Measurements from ENCODE around the gene KRTAP13-2. TPM values are rescaled to one million over a fixed set of nuclear protein-coding genes. Genes with fewer than 3 reads are reported as not detected.
A peak's percentile ranks its signal among the peaks of the same experiment; 100 is the strongest.

The KRTAP13-2 gene
- total RNA-seq, 2 donors from 2014 or later: not detected

- H3K9me3 ChIP-seq: no peaks in the 10 kb centered on the region
- no peak overlapping the region for H3K4me3 ChIP-seq
- 39 to 43% methylated on average over 3 of the region's 3 CpGs for WGBS, 2 donors
- no peaks in the 10 kb centered on the region for H3K4me1 ChIP-seq
- intact Hi-C loops (cut with DNase I): no loop called here
- TF ChIP-seq, protein P1, sequence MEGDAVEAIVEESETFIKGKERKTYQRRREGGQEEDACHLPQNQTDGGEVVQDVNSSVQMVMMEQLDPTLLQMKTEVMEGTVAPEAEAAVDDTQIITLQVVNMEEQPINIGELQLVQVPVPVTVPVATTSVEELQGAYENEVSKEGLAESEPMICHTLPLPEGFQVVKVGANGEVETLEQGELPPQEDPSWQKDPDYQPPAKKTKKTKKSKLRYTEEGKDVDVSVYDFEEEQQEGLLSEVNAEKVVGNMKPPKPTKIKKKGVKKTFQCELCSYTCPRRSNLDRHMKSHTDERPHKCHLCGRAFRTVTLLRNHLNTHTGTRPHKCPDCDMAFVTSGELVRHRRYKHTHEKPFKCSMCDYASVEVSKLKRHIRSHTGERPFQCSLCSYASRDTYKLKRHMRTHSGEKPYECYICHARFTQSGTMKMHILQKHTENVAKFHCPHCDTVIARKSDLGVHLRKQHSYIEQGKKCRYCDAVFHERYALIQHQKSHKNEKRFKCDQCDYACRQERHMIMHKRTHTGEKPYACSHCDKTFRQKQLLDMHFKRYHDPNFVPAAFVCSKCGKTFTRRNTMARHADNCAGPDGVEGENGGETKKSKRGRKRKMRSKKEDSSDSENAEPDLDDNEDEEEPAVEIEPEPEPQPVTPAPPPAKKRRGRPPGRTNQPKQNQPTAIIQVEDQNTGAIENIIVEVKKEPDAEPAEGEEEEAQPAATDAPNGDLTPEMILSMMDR (IDR thresholded peaks at IDR 0.05): no peak
- no peak for TF ChIP-seq POLR2A (IDR thresholded peaks at IDR 0.05)
- H3K27me3 ChIP-seq: no peaks in the 10 kb centered on the region
- no peak overlapping the region for H3K27ac ChIP-seq
- DNase-seq (no peak), ATAC-seq (no peak)
- no peaks in the 10 kb centered on the region for H3K36me3 ChIP-seq (replicated peaks in 1 of 2; ENCODE audit: insufficient read depth in 1 of 2, low read depth in 2 of 2)
These were observed 22.5 kb downstream of the KRTAP13-2 start for GRCh38 chr21:30349572-30349971.

- no peak within 1 kb of the TSS for H3K4me3 ChIP-seq
- H3K9me3 ChIP-seq: no peaks in the 10 kb centered on the region
- H3K27me3 ChIP-seq: no peaks in the 10 kb centered on the region
- no peaks in the 10 kb centered on the region for H3K4me1 ChIP-seq
- ATAC-seq: no peak
- H3K27ac ChIP-seq: no peak within 1 kb of the TSS
- intact Hi-C loops (cut with DNase I): no loop called here
- DNase-seq: no peak
- WGBS, 2 donors: 68 to 75% methylated on average over 4 of the region's 4 CpGs
- no peaks in the 10 kb centered on the region for H3K36me3 ChIP-seq (replicated peaks in 1 of 2; ENCODE audit: insufficient read depth in 1 of 2, low read depth in 2 of 2)
- TF ChIP-seq, protein P1 (IDR thresholded peaks at IDR 0.05): no peak
- no peak for TF ChIP-seq POLR2A (IDR thresholded peaks at IDR 0.05)
These were observed 23.6 kb downstream of the KRTAP13-2 start, which contains the start of gene KRTAP23-1 for GRCh38 chr21:30348506-30348905. TSS of gene KRTAP23-1 (minus strand) at chr21:30348606. CDS start at chr21:30348606, 0 bp downstream.

- H3K36me3 ChIP-seq (replicated peaks in 1 of 2; ENCODE audit: insufficient read depth in 1 of 2, low read depth in 2 of 2): no peaks in the 10 kb centered on the region
- no peaks in the 10 kb centered on the region for H3K9me3 ChIP-seq
- DNase-seq (no peak), ATAC-seq (no peak)
- TF ChIP-seq, protein P1 (IDR thresholded peaks at IDR 0.05): no peak
- TF ChIP-seq POLR2A (IDR thresholded peaks at IDR 0.05): no peak
- intact Hi-C loops (cut with DNase I): no loop called here
- no peak overlapping the region for H3K27ac ChIP-seq
- WGBS, 2 donors: 56 to 66% methylated on average over 2 of the region's 2 CpGs
- no peaks in the 10 kb centered on the region for H3K4me1 ChIP-seq
- H3K4me3 ChIP-seq: no peak overlapping the region
- H3K27me3 ChIP-seq: no peaks in the 10 kb centered on the region
These were observed 27.1 kb downstream of the KRTAP13-2 start for GRCh38 chr21:30345014-30345413.

DNA sequence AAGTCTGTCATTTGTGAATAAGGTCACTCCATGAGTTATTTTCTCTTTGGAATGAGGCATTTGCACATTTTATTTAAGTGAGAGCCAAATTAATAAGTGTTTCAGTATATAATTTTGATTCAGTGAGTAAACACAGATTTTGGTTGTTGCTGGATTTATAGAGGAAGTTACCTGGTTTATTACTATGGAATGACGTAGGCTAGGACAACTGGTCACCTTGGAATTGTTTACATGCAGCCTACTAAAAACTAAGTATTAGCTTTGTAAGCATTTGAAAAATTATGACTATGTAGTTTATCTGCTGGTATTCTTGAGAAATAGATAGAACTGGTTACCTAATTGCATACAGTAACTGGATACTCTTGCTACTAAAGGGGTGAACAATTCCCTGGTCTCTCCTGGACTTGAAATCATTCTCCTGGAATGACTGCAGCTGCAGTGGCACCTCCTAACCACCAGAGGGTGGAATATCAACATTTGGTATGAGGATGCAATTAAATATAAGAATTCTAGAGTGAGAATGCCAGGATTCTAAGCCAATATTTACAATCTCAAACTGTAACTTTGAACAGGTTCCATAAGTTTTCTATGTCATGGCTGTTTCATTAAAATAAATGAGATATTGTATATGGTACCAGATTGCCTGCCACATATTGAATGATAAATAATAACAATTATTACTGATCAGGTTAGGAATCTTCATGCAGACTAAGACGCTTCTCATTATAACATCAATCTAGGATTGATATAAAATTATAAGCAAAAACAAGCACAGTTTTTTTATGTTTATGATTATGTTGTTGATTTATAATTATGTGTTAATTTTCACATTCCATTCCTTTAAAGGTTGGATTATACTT, 31.1 kb downstream of the KRTAP13-2 start:
- WGBS, 2 donors: 71 to 78% methylated on average over 2 of the region's 2 CpGs
- Histone ChIP-seq H3K27ac (no peak overlapping the region), H3K36me3 (replicated peaks in 1 of 2; ENCODE audit: insufficient read depth in 1 of 2, low read depth in 2 of 2) (no peaks in the 10 kb centered on the region), H3K27me3 (no peaks in the 10 kb centered on the region), H3K9me3 (no peaks in the 10 kb centered on the region), H3K4me1 (no peaks in the 10 kb centered on the region), H3K4me3 (no peak overlapping the region)
- DNase-seq (peak; percentile 43 to 70 (median 57)), ATAC-seq (peak; percentile 35)
- no peak for TF ChIP-seq POLR2A (IDR thresholded peaks at IDR 0.05)
- TF ChIP-seq, protein P1 (IDR thresholded peaks at IDR 0.05): peak; percentile 67 to 88 (median 81)
- intact Hi-C loops (cut with DNase I): loop anchor here (5.0 kb wide), 1 partner anchor 746 kb away; no protein-coding TSS in a partner anchor

Data from body of pancreas (tissue), 4 donors.